GF-D8 (cell line): ENCODE results near the gene FAM90A1.
"Not testable (repeated sequence)": the region's sequence is repeated elsewhere in the genome, so short reads cannot be mapped to it uniquely, and the experiment has no call there.

ENCODE experiments used
- DNase-seq: peaks from one replicate; lab custom pipeline; 2025; lab: John Stamatoyannopoulos, UW

FAM90A1 gene

GRCh38 chr12:8233300-8233855, 6.0 kb upstream of the FAM90A1 start:
- not testable (repeated sequence) for DNase-seq

GRCh38 chr12:8231666-8232608, 4.5 kb upstream of the FAM90A1 start:
- not testable (repeated sequence) for DNase-seq

GRCh38 chr12:8231049-8231448, 3.6 kb upstream of the FAM90A1 start:
- not testable (repeated sequence) for DNase-seq

GRCh38 chr12:8229486-8229885, 2.1 kb upstream of the FAM90A1 start:
- DNase-seq, result not testable (repeated sequence)

- not testable (repeated sequence) for DNase-seq
Observed at GRCh38 chr12:8228607-8229006, 1.2 kb upstream of the FAM90A1 start.

- not testable (repeated sequence) for DNase-seq
Observed at GRCh38 chr12:8227732-8228077, 287 bp upstream of the FAM90A1 start.

- no peak for DNase-seq
Observed at GRCh38 chr12:8226355-8226754, 1.1 kb downstream of the FAM90A1 start.

- DNase-seq, result not testable (repeated sequence)
Observed at GRCh38 chr12:8224782-8225181, 2.6 kb downstream of the FAM90A1 start.

GRCh38 chr12:8223646-8224045, 3.8 kb downstream of the FAM90A1 start:
- DNase-seq, result not testable (repeated sequence)

- not testable (repeated sequence) for DNase-seq
Observed at GRCh38 chr12:8222303-8222702, 5.1 kb downstream of the FAM90A1 start.

GRCh38 chr12:8221844-8222243, 5.6 kb downstream of the FAM90A1 start:
- DNase-seq, result not testable (repeated sequence)

GRCh38 chr12:8221375-8221774, 6.0 kb downstream of the FAM90A1 start:
- DNase-seq, result not testable (repeated sequence)

- not testable (repeated sequence) for DNase-seq
Observed at GRCh38 chr12:8218711-8219382, 8.6 kb downstream of the FAM90A1 start.

GRCh38 chr12:8197685-8198308, 29.6 kb downstream of the FAM90A1 start:
- DNase-seq, result not testable (repeated sequence)

GRCh38 chr12:8188088-8188487, 39.3 kb downstream of the FAM90A1 start:
- not testable (repeated sequence) for DNase-seq

- DNase-seq, result not testable (repeated sequence)
Observed at GRCh38 chr12:8184206-8184605, 43.2 kb downstream of the FAM90A1 start.

- not testable (repeated sequence) for DNase-seq
Observed at GRCh38 chr12:8183346-8183745, 44.1 kb downstream of the FAM90A1 start.

- not testable (repeated sequence) for DNase-seq
Observed at GRCh38 chr12:8182923-8183322, 44.5 kb downstream of the FAM90A1 start.

- DNase-seq, result not testable (repeated sequence)
Observed at GRCh38 chr12:8181271-8181670, 46.1 kb downstream of the FAM90A1 start.

- peak; percentile 27 for DNase-seq
Observed at GRCh38 chr12:8179989-8180585, 47.3 kb downstream of the FAM90A1 start.

GRCh38 chr12:8172911-8173310, 54.5 kb downstream of the FAM90A1 start:
- DNase-seq, result not testable (repeated sequence)
